Activated CD4-positive, CD25-positive, alpha-beta regulatory T cell treated with anti-CD3 and anti-CD28 coated beads, Interleukin-2, amount 50 U/mL, for 24 hours (primary cell): ENCODE results near the gene OASL.
"Not testable (repeated sequence)": the region's sequence is repeated elsewhere in the genome, so short reads cannot be mapped to it uniquely, and the experiment has no call there.

Source experiments
- ATAC-seq, 2 donors: fragments of 150-1000 bp; cut with Tn5 transposase; one replicate each; pipeline ENCODE4 v1.10.0; 2021; ENCODE audit warnings: mild to moderate bottlenecking in 1 of 2, moderate library complexity in 1 of 2

The OASL gene, protein sequence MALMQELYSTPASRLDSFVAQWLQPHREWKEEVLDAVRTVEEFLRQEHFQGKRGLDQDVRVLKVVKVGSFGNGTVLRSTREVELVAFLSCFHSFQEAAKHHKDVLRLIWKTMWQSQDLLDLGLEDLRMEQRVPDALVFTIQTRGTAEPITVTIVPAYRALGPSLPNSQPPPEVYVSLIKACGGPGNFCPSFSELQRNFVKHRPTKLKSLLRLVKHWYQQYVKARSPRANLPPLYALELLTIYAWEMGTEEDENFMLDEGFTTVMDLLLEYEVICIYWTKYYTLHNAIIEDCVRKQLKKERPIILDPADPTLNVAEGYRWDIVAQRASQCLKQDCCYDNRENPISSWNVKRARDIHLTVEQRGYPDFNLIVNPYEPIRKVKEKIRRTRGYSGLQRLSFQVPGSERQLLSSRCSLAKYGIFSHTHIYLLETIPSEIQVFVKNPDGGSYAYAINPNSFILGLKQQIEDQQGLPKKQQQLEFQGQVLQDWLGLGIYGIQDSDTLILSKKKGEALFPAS

DNA sequence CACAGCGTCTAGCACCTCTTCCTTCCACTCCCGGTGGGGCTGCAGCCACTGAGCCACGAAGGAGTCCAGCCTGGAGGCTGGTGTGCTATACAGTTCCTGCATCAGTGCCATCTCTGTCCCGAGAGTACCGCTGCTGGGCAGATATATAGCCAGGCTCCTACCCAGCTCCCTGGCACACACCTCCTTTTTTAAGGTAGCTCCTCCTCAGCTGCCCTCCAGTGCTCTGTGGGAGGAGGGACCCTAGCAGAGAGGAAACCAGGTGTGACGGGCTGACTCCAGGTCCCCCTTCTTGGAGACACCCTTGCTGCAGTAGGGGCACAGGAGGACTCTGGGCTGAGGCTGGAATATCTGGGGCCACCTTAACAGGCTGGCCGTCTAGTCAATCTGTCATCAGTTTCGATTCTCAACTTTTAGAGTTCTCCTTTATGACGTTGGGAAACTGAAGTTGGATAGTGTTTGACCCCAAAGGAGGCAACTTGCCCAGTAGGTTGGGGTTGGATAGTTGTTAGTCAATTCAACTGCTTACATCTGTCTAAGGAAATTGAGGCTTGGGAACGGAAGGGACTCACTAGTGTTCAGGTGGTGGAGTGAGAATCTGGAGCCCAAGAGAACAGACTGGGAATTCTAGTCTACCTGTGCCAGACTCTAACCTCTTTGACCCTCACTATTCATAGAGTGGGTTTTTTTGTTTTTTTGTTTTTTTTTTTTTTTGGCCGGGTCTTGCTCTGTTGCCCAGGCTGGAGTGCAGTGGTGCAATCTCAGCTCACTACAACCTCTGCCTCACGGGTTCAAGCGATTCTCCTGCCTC lies at the start of gene OASL:
Gene OASL (minus strand): TSS at position 386 of the 808 bp plus-strand sequence. CDS start 275 bp downstream, at position 111.
- ATAC-seq: peak; percentile 42 to 52

- no peak for ATAC-seq
Observed at GRCh38 chr12:121088195-121088585, 49.1 kb upstream of the OASL start.

DNA sequence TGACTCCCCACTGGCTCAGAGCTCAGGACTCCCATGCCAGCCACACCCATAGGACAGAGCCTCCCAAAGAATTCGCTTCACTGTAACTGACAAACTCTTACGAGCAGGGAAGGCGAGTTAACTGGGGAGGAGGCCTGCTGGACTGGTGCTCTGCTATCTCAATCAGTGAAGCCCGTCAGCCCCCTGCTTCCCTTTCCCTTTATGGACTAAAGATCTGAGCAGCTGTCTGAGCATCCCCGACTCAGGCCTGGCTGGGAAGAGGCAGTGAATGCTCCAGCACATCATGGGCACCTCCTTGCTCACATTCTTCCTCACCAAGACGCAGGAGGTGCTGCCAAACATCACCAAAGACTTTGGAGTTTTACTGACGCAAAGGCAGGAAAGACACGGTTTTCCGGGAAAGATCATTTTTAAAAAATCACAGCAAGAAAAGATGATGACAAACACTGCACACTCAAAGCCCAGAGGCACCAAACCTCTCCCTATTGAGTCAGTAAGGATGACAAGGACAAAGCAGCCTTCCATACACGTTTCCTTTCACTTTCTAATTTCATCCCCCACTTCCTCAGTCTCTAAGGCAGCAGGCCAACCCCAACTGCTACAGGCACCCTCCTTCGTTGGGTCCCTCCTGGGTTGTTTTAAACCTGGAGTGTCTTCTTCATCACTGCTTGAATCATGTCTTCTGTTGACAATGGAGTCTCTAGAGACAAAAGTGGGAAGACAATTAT lies 48.6 kb upstream of the OASL start:
- ATAC-seq: no peak

DNA sequence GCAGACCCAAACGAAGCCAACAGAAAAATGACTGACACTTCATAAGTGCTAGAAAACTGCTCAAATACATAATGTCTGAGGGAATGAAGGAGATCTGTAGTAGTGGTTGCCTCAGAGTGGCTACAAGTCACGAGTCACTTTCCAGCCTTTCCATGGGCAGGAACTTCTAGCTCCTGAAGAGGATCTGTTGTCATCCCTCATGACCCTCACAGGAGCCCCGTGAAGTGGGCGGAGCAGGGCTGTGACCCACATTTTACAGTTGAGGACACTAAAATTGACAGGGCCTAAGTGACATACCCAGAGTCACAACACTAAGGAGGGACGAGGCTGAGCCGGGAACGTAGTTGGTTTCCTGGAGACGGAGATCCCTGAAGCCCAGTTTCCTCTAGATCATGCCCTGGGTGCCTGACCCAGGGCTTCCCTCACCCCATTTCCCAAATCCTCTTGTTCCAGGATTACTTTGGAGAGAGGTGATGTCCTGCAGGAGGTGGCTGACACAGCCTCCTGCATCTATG lies 47.8 kb upstream of the OASL start:
- ATAC-seq: no peak

DNA sequence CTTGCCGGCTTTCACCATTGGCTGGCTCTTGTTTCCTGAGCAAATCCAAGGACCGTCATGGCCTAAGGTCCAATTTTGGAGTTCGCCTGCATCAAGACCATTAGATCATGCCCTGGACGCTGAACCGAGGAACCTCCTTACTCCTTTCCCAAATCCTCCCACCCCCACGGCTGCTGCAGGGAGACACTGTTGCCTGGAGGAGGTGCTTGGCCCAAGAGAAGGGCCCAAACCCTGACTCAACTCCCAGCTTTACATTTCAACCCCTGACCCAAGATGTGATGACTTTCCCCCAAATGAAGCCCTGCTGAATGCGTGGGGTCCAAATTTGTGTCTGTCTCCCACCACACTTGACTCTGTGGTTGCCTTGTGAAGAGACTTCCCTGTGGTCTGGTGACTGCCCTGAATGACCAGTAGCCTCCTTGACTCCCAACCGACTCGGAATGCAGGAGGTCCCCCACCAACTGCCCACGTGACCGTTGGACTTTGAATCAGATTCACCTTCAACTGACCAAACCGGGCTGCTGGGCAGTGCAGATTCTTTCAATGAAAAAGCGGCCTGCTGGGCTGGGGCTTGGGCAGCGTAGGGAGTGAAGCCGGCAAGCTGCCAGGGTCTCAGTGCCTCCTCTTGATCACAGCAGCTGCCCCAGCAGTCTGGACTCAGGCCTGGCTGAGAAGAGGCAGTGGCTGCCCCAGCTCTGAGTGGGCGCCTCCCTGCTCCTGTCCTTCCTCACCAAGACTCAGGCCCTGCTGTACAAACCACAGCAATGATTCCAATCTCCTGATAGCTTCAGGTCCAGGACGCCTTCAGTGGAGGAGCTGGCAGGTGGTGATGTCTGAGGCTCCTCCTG lies 46.7 kb upstream of the OASL start:
- no peak for ATAC-seq

DNA sequence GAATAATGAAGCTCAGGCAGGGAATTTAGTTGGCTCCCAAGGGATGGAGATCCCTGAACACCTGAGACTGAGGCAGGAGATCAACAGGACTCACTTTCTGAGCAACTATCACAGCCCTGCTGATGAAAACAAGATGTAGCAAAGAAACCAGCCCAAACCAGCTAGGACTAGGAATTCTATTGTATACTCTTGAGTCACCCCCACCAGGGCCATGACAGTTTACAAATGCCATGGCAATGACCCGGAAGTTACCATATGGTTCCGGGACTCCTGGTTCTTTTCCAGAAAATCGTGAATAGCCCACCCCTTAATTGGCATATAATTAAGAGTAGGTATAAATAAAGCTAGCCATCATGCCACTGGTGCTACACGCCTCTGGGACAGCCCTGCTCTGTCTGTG lies 46.0 kb upstream of the OASL start:
- no peak for ATAC-seq

GRCh38 chr12:121084229-121084628 lies 45.2 kb upstream of the OASL start:
- ATAC-seq: no peak

DNA sequence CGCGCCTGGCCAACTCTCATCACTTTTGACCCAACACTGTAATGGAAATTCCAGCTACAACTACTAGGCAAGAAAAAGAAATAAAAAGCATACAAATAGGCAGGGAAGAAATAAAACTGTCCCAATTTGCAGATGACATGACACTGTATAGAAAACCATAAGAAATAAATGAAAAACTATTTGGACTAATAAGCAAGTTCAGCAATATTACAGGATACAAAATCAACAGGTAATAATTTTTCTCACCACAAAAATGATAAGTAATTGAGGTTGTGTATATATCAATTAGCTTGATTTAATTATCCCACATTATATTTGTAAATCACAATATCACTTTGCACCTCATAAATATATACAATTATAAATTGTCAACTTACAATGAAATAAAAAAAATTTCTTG lies 41.9 kb upstream of the OASL start:
- no peak for ATAC-seq

DNA sequence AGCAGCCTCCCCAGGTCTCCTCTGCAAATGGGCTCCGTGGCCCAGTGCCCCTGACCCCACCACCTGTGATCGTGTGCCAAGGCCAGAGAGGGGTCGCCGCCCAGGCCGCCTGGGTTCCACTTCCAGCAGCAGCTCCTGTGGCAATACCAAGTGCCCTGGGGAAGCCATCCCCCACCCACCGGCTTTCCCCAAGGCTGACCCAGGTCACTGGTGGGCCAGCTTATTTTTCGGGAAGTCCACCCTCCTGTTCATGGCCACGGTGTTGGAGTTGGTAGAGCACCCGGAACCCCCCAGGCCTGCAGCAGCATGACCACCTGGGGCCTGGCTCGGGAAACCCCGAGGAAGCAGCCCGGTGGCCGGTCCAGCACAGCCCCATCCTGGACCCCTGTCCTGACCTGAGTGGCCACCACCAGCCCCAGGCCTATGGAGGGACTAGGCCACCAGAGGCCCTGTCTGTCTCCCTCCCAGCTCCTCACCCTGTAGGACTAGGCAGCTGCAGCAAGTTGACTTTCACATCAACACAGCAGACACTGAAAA lies 40.8 kb upstream of the OASL start:
- ATAC-seq: no peak

GRCh38 chr12:121077440-121077839 lies 38.4 kb upstream of the OASL start:
- ATAC-seq: not testable (repeated sequence)

DNA sequence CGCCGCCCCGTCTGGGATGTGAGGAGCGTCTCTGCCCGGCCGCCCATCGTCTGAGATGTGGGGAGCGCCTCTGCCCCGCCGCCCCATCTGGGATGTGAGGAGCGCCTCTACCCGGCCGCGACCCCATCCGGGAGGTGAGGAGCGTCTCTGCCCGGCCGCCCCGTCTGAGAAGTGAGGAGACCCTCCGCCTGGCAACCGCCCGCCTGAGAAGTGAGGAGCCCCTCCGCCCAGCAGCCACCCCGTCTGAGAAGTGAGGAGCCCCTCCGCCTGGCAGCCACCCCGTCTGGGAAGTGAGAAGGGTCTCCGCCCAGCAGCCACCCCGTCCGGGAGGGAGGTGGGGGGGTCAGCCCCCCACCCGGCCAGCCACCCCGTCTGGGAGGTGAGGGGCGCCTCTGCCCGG lies 36.9 kb upstream of the OASL start:
- ATAC-seq: not testable (repeated sequence)

DNA sequence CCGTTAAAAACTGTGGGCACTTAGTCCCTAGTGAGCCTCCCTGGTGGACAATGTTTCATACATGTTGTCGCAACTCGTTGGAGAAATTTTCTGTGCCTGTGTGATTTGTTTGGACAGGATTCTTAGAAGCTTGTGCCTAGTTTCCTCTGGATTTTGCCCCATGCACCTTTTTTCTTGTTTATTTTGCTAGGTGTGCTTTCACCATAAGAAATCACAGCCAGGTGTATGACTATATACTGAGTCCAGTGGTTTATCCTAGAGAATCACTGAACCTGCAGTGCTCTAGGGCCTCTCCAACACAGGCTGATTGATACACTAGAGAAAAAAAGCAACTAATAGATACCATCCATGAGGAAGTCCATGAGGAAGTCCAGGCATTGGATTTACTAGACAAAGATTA lies 33.1 kb upstream of the OASL start:
- no peak for ATAC-seq

GRCh38 chr12:121069206-121069605 lies 30.2 kb upstream of the OASL start:
- no peak for ATAC-seq

- no peak for ATAC-seq
Observed at GRCh38 chr12:121065345-121065744, 26.3 kb upstream of the OASL start.

GRCh38 chr12:121064586-121064985 lies 25.5 kb upstream of the OASL start:
- ATAC-seq: not testable (repeated sequence)

DNA sequence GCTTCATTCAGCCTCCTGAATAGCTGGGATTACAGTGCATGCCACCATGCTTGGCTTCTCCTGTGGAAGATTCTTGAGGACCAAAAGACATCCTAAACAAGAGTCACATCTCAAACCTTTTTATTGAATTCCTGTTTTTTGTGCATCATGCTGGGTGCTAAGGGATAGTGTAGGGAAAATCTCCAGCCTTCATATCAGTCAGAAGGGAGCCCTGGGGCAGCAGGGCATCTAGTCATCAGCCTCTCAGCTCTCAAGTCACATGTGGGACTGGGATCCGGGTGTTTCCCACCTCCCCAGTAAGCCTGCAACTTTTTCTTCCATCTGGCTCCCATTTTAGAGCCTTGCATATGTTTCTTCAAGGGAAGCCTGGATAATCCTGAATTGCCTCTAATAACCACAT lies 25.1 kb upstream of the OASL start:
- no peak for ATAC-seq

- ATAC-seq: no peak
Observed at GRCh38 chr12:121062391-121063045, 23.5 kb upstream of the OASL start.

DNA sequence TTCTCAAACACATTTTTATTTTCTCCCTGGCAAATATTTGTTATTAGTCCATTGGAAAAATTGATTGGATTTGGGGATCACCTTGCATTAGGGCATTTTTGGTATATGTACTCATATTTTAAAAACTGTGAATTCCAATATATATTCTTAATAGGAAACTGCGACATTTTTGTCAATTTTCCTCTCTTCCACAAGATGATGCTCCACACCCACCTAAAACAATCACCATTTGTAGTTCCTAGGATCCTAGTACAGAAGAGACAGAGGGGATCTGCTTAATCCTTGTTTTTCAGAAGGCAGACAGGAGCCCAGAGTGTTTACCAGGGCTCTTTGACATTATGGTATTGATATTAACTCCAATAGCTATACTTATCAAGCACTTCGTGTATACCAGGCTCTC lies 22.8 kb upstream of the OASL start:
- ATAC-seq: no peak

DNA sequence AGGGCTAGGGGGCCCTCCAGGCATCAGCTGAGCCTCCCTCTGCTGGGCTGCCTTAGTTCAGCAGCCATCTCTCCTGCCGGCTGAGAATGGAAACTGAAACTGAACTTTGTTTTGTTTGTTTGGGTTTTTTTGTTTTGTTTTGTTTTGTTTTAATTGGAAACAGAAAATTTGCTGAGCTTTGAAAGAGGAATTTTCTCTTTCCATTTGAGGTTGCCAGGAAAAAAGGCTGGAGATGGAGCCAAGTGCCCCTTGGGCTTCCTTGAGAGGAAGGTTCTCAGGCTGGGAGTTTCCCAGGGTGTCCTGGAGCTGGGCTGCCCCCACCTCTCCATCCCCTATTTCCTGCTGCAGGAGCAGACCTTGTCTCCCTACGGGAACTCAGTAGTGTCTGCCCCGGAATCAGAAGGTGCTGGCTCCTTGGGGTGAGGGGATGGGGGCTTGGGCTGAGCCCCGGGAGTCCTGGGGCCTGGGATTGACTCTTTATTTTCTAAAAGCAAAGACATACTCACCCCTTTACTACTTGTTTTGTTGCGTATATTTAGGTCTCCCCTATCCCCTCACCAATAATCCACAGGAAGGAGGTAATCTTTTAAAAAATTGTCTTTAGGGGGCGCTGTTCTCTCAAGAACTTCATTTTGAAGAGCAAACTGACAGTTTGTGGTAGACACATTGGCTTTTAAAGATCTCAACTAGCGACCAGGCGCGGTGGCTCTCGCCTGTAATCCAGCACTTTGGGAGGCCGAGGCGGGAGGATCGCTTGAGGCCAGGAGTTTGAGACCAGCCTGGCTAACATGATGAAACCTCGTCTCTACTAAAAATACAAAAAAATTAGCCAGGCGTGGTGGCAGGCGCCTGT lies 21.3 kb upstream of the OASL start:
- ATAC-seq: peak; percentile 88 to 90
